K562 (cell line): ENCODE measurements around the gene MATN1.

Source experiments
- BACH1 ChIP-seq: fragments of 200-800 bp; sonication (Bioruptor generic); IDR thresholded peaks from 2 replicates; pipeline ENCODE4 v1.6.1; 2016; ENCODE audit warnings: missing genetic modification characterization, missing compliant biosample characterization
- HNRNPH1 ChIP-seq: fragments of 200-400 bp; formaldehyde crosslinking; optimal IDR thresholded peaks from 2 replicates; pipeline ENCODE3; 2017; ENCODE audit warnings: low read depth, mild to moderate bottlenecking, low read length, moderate library complexity
- KDM2B ChIP-seq: fragments of 250-450 bp; sonication (Bioruptor Pico); IDR thresholded peaks from 2 replicates; pipeline ENCODE4 v1.8.0; 2021; ENCODE audit warnings: mild to moderate bottlenecking, moderate library complexity
- MYBL2 ChIP-seq, 2 experiments: fragments of 450-650 bp in 1 of 2; sonication (generic) in 1 of 2; formaldehyde crosslinking in 1 of 2; IDR thresholded peaks; 2 replicates each; pipeline versions ENCODE4 v1.6.1 to v1.8.1; 2017 to 2022; ENCODE audit warnings: borderline replicate concordance in 1 of 2, inconsistent platforms in 1 of 2, low read depth in 1 of 2, mild to moderate bottlenecking in 1 of 2, missing genetic modification reagents in 1 of 2, moderate library complexity in 1 of 2
- NUFIP1 ChIP-seq: fragments of 450-650 bp; IDR thresholded peaks from 2 replicates; pipeline ENCODE4 v1.6.1; 2018; ENCODE audit not compliant: partially characterized antibody
- PHF21A ChIP-seq: fragments of 450-650 bp; IDR thresholded peaks from 2 replicates; pipeline ENCODE4 v1.6.1; 2017; ENCODE audit warnings: low read depth, borderline replicate concordance
- POU5F1 ChIP-seq: fragments of 150-350 bp; IDR thresholded peaks from 2 replicates; pipeline ENCODE4 v1.6.1; 2014; ENCODE audit warnings: borderline replicate concordance, low read length, low read depth, mild to moderate bottlenecking; ENCODE audit not compliant: partially characterized antibody
- TF ChIP-seq, protein P1 (sequence below), 2 experiments: fragments of 450-650 bp; formaldehyde crosslinking in 1 of 2; IDR thresholded peaks; 2 replicates each; pipeline versions ENCODE4 v1.4.0 to v1.6.1; 2014 to 2020; ENCODE audit warnings: mild to moderate bottlenecking in 2 of 2, borderline replicate concordance in 1 of 2, low read depth in 1 of 2
- TF ChIP-seq, protein P2 (sequence below): fragments of 250-450 bp; sonication (Bioruptor Pico); IDR thresholded peaks from 2 replicates; pipeline ENCODE4 v1.8.0; 2022; ENCODE audit warnings: inconsistent platforms, mild to moderate bottlenecking, moderate library complexity, borderline replicate concordance
- TF ChIP-seq, protein P3 (sequence below), 3 experiments: IDR thresholded peaks in 2 of 3; conservative IDR thresholded peaks in 1 of 3; 2 replicates each; pipeline ENCODE4 v1.5.1; 2011 to 2012; ENCODE audit warnings: low read length in 3 of 3, mild to moderate bottlenecking in 3 of 3, control low read depth in 2 of 3, improper control_type of control experiment in 1 of 3, inconsistent platforms in 1 of 3, low read depth in 1 of 3, mixed read lengths in 1 of 3, moderate library complexity in 1 of 3; ENCODE audit not compliant: insufficient read depth in 2 of 3

DNA sequence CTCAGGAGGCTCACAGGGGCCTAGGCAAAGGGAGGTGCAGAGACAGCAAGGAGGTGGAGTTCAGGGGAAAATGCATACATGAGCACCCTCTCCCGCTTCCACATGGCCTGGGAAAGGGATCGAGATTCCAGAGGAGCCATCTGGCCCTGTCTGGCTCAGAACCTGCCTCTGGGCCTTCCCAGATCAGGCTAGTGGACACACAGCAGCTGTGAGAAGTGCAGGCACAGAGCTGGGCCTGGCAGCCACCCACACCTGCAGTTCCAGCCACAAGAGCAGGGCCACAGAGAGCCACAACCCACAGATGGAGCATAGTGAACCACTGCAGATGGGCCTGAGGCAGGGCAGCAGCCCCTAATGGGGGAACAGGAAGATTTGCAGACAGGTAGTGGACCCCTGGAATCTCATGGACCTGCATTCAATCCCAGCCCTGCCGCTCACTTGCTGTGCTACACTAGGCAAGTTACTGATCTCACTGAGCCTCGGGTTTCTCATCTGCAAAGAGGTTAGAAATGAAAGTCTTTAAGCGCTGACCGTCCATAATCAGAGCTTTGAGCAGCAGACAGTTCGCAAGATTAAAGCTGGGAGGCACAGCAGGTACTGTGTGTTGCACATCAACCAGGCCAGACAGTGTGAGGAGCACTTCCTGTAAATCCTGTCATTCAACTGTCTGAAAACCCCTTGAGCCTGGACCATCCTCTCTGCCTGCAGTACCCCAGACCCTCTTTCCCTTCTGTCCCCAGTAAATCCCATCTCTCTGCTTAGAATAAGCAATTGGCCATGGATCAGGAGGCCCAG, 58.0 kb downstream of the MATN1 start:
- TF ChIP-seq, protein P1, sequence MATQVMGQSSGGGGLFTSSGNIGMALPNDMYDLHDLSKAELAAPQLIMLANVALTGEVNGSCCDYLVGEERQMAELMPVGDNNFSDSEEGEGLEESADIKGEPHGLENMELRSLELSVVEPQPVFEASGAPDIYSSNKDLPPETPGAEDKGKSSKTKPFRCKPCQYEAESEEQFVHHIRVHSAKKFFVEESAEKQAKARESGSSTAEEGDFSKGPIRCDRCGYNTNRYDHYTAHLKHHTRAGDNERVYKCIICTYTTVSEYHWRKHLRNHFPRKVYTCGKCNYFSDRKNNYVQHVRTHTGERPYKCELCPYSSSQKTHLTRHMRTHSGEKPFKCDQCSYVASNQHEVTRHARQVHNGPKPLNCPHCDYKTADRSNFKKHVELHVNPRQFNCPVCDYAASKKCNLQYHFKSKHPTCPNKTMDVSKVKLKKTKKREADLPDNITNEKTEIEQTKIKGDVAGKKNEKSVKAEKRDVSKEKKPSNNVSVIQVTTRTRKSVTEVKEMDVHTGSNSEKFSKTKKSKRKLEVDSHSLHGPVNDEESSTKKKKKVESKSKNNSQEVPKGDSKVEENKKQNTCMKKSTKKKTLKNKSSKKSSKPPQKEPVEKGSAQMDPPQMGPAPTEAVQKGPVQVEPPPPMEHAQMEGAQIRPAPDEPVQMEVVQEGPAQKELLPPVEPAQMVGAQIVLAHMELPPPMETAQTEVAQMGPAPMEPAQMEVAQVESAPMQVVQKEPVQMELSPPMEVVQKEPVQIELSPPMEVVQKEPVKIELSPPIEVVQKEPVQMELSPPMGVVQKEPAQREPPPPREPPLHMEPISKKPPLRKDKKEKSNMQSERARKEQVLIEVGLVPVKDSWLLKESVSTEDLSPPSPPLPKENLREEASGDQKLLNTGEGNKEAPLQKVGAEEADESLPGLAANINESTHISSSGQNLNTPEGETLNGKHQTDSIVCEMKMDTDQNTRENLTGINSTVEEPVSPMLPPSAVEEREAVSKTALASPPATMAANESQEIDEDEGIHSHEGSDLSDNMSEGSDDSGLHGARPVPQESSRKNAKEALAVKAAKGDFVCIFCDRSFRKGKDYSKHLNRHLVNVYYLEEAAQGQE (IDR thresholded peaks at IDR 0.05; ENCODE audit: borderline replicate concordance) = no peak
- TF ChIP-seq, protein P1 (CRISPR knock-in tag; IDR thresholded peaks at IDR 0.05; ENCODE audit: low read depth) = no peak
- TF ChIP-seq BACH1 (tag) = no peak
- TF ChIP-seq POU5F1 = no peak
- TF ChIP-seq NUFIP1 = no peak
- TF ChIP-seq, protein P2, sequence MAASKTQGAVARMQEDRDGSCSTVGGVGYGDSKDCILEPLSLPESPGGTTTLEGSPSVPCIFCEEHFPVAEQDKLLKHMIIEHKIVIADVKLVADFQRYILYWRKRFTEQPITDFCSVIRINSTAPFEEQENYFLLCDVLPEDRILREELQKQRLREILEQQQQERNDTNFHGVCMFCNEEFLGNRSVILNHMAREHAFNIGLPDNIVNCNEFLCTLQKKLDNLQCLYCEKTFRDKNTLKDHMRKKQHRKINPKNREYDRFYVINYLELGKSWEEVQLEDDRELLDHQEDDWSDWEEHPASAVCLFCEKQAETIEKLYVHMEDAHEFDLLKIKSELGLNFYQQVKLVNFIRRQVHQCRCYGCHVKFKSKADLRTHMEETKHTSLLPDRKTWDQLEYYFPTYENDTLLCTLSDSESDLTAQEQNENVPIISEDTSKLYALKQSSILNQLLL (CRISPR knock-in tag) = no peak
- TF ChIP-seq PHF21A = no peak
- TF ChIP-seq HNRNPH1 = no peak
- TF ChIP-seq, protein P3, sequence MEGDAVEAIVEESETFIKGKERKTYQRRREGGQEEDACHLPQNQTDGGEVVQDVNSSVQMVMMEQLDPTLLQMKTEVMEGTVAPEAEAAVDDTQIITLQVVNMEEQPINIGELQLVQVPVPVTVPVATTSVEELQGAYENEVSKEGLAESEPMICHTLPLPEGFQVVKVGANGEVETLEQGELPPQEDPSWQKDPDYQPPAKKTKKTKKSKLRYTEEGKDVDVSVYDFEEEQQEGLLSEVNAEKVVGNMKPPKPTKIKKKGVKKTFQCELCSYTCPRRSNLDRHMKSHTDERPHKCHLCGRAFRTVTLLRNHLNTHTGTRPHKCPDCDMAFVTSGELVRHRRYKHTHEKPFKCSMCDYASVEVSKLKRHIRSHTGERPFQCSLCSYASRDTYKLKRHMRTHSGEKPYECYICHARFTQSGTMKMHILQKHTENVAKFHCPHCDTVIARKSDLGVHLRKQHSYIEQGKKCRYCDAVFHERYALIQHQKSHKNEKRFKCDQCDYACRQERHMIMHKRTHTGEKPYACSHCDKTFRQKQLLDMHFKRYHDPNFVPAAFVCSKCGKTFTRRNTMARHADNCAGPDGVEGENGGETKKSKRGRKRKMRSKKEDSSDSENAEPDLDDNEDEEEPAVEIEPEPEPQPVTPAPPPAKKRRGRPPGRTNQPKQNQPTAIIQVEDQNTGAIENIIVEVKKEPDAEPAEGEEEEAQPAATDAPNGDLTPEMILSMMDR (IDR thresholded peaks at IDR 0.05 in 2 of 3, conservative IDR thresholded peaks at IDR 0.05 in 1 of 3; ENCODE audit: insufficient read depth in 2 of 3, low read depth in 1 of 3, low read length in 3 of 3) = no peak
- TF ChIP-seq KDM2B (CRISPR knock-in tag) = no peak
- no peak for TF ChIP-seq MYBL2 (IDR thresholded peaks at IDR 0.05; ENCODE audit: low read depth)
- no peak for TF ChIP-seq MYBL2 (CRISPR knock-in tag; IDR thresholded peaks at IDR 0.05; ENCODE audit: borderline replicate concordance)
